GM19467 (cell line): ENCODE results near the gene CACNB4.

Source experiments
- ATAC-seq: cut with Tn5 transposase; IDR thresholded peaks from one replicate; pipeline ENCODE4 v1.9.1; 2021; ENCODE audit warnings: mild to moderate bottlenecking, moderate library complexity; ENCODE audit not compliant: unreplicated experiment

Gene CACNB4

GRCh38 chr2:151861174-151861573 lies 237.7 kb downstream of the CACNB4 start:
- ATAC-seq: no peak

- ATAC-seq: no peak
Observed at GRCh38 chr2:151860613-151861146, 238.2 kb downstream of the CACNB4 start.

GRCh38 chr2:151860210-151860609 lies 238.6 kb downstream of the CACNB4 start:
- ATAC-seq: no peak

- no peak for ATAC-seq
Observed at GRCh38 chr2:151857650-151858049, 241.2 kb downstream of the CACNB4 start.

GRCh38 chr2:151855111-151855510 lies 243.7 kb downstream of the CACNB4 start:
- no peak for ATAC-seq

GRCh38 chr2:151853070-151853758 lies 245.6 kb downstream of the CACNB4 start:
- no peak for ATAC-seq

- no peak for ATAC-seq
Observed at GRCh38 chr2:151852260-151853069, 246.4 kb downstream of the CACNB4 start.

GRCh38 chr2:151851761-151852160 lies 247.1 kb downstream of the CACNB4 start:
- no peak for ATAC-seq

GRCh38 chr2:151849413-151850010 lies 249.3 kb downstream of the CACNB4 start:
- no peak for ATAC-seq

- ATAC-seq: no peak
Observed at GRCh38 chr2:151845884-151846283, 253.0 kb downstream of the CACNB4 start.

- ATAC-seq: no peak
Observed at GRCh38 chr2:151845481-151845880, 253.4 kb downstream of the CACNB4 start.

GRCh38 chr2:151844211-151844896 lies 254.5 kb downstream of the CACNB4 start:
- ATAC-seq: no peak

- ATAC-seq: no peak
Observed at GRCh38 chr2:151843691-151844061, 255.2 kb downstream of the CACNB4 start.

- no peak for ATAC-seq
Observed at GRCh38 chr2:151842830-151843690, 255.8 kb downstream of the CACNB4 start.

- ATAC-seq: no peak
Observed at GRCh38 chr2:151841047-151841424, 257.8 kb downstream of the CACNB4 start.

GRCh38 chr2:151840216-151841046 lies 258.4 kb downstream of the CACNB4 start:
- ATAC-seq: peak; percentile 97

- ATAC-seq: no peak
Observed at GRCh38 chr2:151837926-151838325, 260.9 kb downstream of the CACNB4 start.

- ATAC-seq: no peak
Observed at GRCh38 chr2:151833984-151834383, 264.9 kb downstream of the CACNB4 start.

- no peak for ATAC-seq
Observed at GRCh38 chr2:151830961-151831360, 267.9 kb downstream of the CACNB4 start.
